A673 (cell line): ENCODE measurements around the gene SLC25A29. TPM values are rescaled to one million over a fixed set of nuclear protein-coding genes. Genes with fewer than 3 reads are reported as not detected.

ENCODE experiments used
- BruUV-seq: library from RNA; stranded (reverse); fragments of 400-500 nt; replicated peaks from 2 replicates; lab custom pipeline; 2021; lab: Mats Ljungman, UMichigan
- CTCF ChIA-PET: fragments of 300-600 bp; sonication (Branson Sonifier 250); formaldehyde crosslinking; loops from one replicate; lab custom pipeline; 2022; ENCODE audit warnings: antibody characterized with exemption; lab: Charles Lee
- POLR2A ChIA-PET: fragments of 300-600 bp; sonication (Branson Sonifier 250); formaldehyde crosslinking; loops from one replicate; lab custom pipeline; 2022; ENCODE audit warnings: antibody characterized with exemption; ENCODE audit not compliant: low non-redundant PET; lab: Charles Lee
- DNase-seq: peaks from one replicate; pipeline ENCODE4 v3.0.0-alpha.2; 2015; ENCODE audit warnings: low spot score
- H3K27ac ChIP-seq: fragments of 200-600 bp; sonication (generic); 2 replicates; pipeline ENCODE4 v1.5.1; 2016; ENCODE audit warnings: mixed run types, low read depth, mild to moderate bottlenecking, mixed read lengths, antibody characterized with exemption, low read length; ENCODE audit not compliant: poor library complexity, severe bottlenecking
- H3K27me3 ChIP-seq: fragments of 200-600 bp; sonication (generic); replicated peaks from 2 replicates; pipeline ENCODE4 v1.6.1; 2017; ENCODE audit warnings: mixed run types, low read depth, mild to moderate bottlenecking, mixed read lengths, antibody characterized with exemption, low read length; ENCODE audit not compliant: insufficient read depth, poor library complexity
- H3K36me3 ChIP-seq: fragments of 200-600 bp; sonication (generic); 2 replicates; pipeline ENCODE4 v1.6.1; 2016; ENCODE audit warnings: mixed run types, mild to moderate bottlenecking, mixed read lengths, antibody characterized with exemption, low read length; ENCODE audit not compliant: insufficient read depth, poor library complexity, severe bottlenecking
- H3K4me1 ChIP-seq: fragments of 200-600 bp; sonication (generic); 2 replicates; pipeline ENCODE4 v1.6.1; 2017; ENCODE audit warnings: mixed run types, mild to moderate bottlenecking, mixed read lengths, antibody characterized with exemption, low read length; ENCODE audit not compliant: insufficient read depth, poor library complexity, severe bottlenecking
- H3K4me3 ChIP-seq: fragments of 200-600 bp; sonication (generic); 2 replicates; pipeline ENCODE4 v1.5.1; 2016; ENCODE audit warnings: low read depth, mixed run types, mild to moderate bottlenecking, mixed read lengths, low read length; ENCODE audit not compliant: poor library complexity, severe bottlenecking
- H3K9me3 ChIP-seq: fragments of 200-600 bp; sonication (generic); 2 replicates; pipeline ENCODE4 v1.6.1; 2016; ENCODE audit warnings: mixed run types, low read depth, mild to moderate bottlenecking, mixed read lengths, antibody characterized with exemption, low read length; ENCODE audit not compliant: poor library complexity, severe bottlenecking
- CTCF ChIP-seq: fragments of 300-800, 200-600 bp; sonication (generic); conservative IDR thresholded peaks from 2 replicates; pipeline ENCODE4 v1.5.1; 2017; ENCODE audit warnings: low read depth, mild to moderate bottlenecking, antibody characterized with exemption, low read length, moderate library complexity, mixed read lengths
- EZH2 ChIP-seq: fragments of 200-600 bp; sonication (generic); IDR thresholded peaks from 2 replicates; pipeline ENCODE4 v1.6.1; 2017; ENCODE audit warnings: borderline replicate concordance, low read depth, mild to moderate bottlenecking, mixed read lengths, antibody characterized with exemption, low read length; ENCODE audit not compliant: poor library complexity, severe bottlenecking
- intact Hi-C: fragments of 100-400 bp; cut with micrococcal nuclease; formaldehyde crosslinking; loops from one replicate; pipeline ENCODE4 v1.10.0; 2022; ENCODE audit not compliant: unreplicated experiment
- total RNA-seq: library from RNA; stranded (reverse); gene quantifications from 2 replicates; pipeline ENCODE4 v1.2.3, GENCODE V29; 2021

Gene SLC25A29
- total RNA-seq, 1 experiment from 2014 or later: 49.3 TPM

- Histone ChIP-seq H3K4me1 (no peaks in the 10 kb centered on the region), H3K27ac (no peak overlapping the region), H3K9me3 (no peaks in the 10 kb centered on the region), H3K27me3 (no peaks in the 10 kb centered on the region), H3K36me3 (peaks cover 18% of the 10 kb centered on the region), H3K4me3 (no peak overlapping the region)
- DNase-seq: no peak
- POLR2A ChIA-PET: no interaction called here
- CTCF ChIA-PET: no interaction called here
- no TSS peak for BruUV-seq
- TF ChIP-seq CTCF (no peak), EZH2 (no peak)
- intact Hi-C loops: no loop called here
Observed at GRCh38 chr14:100279563-100279962, 26.7 kb downstream of the SLC25A29 start.

GRCh38 chr14:100279133-100279532 lies 27.1 kb downstream of the SLC25A29 start:
- no peak for DNase-seq
- Histone ChIP-seq H3K27me3 (no peaks in the 10 kb centered on the region), H3K36me3 (peaks cover 18% of the 10 kb centered on the region), H3K9me3 (no peaks in the 10 kb centered on the region), H3K4me3 (no peak overlapping the region), H3K4me1 (no peaks in the 10 kb centered on the region), H3K27ac (no peak overlapping the region)
- intact Hi-C loops: no loop called here
- ChIA-PET CTCF (no interaction called here), POLR2A (no interaction called here)
- no TSS peak for BruUV-seq
- TF ChIP-seq CTCF: no peak
- no peak for TF ChIP-seq EZH2

- POLR2A ChIA-PET: no interaction called here
- Histone ChIP-seq H3K36me3 (peaks cover 18% of the 10 kb centered on the region), H3K9me3 (no peaks in the 10 kb centered on the region), H3K27me3 (no peaks in the 10 kb centered on the region), H3K4me1 (no peaks in the 10 kb centered on the region), H3K4me3 (no peak overlapping the region), H3K27ac (no peak overlapping the region)
- TF ChIP-seq CTCF: no peak
- TF ChIP-seq EZH2: no peak
- intact Hi-C loops: no loop called here
- DNase-seq: no peak
- no TSS peak for BruUV-seq
- CTCF ChIA-PET: no interaction called here
Observed at GRCh38 chr14:100278702-100279101, 27.5 kb downstream of the SLC25A29 start.
